WI38 (cell line): ENCODE data around the gene SOBP.

Experiments
- H3K4me3 ChIP-seq: 2 replicates; pipeline ENCODE4 v1.5.1; 2011; ENCODE audit warnings: low read depth, mild to moderate bottlenecking, control low read depth, low read length
- TF ChIP-seq, protein P1 (sequence below): IDR thresholded peaks from 2 replicates; pipeline ENCODE4 v1.5.1; 2012; ENCODE audit warnings: low read depth, mild to moderate bottlenecking, control low read depth, low read length

SOBP gene

DNA sequence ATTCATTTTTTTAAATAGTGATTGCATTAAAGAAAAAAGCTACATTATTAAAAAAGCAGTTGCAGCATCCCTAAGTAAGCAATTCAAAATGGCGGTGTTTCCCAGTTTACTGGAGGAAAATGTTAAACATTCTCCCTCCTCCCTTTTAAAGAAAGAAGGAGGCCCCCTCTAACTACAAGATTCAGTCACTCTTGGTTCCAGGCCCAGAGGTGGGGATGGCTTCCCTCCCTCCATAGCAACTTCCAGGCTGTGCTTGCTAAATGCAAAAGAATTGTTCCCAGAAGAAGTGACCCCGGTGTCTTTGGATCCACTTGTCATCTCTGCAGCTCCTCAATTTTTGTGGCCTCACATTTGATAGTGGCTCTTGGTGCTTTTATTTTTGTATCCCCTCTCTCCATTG is 165.9 kb downstream of the SOBP start:
- H3K4me3 ChIP-seq, result no peak overlapping the region
- TF ChIP-seq, protein P1, sequence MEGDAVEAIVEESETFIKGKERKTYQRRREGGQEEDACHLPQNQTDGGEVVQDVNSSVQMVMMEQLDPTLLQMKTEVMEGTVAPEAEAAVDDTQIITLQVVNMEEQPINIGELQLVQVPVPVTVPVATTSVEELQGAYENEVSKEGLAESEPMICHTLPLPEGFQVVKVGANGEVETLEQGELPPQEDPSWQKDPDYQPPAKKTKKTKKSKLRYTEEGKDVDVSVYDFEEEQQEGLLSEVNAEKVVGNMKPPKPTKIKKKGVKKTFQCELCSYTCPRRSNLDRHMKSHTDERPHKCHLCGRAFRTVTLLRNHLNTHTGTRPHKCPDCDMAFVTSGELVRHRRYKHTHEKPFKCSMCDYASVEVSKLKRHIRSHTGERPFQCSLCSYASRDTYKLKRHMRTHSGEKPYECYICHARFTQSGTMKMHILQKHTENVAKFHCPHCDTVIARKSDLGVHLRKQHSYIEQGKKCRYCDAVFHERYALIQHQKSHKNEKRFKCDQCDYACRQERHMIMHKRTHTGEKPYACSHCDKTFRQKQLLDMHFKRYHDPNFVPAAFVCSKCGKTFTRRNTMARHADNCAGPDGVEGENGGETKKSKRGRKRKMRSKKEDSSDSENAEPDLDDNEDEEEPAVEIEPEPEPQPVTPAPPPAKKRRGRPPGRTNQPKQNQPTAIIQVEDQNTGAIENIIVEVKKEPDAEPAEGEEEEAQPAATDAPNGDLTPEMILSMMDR, result no peak

GRCh38 chr6:107656401-107656800 is 166.5 kb downstream of the SOBP start:
- TF ChIP-seq, protein P1, result no peak
- H3K4me3 ChIP-seq, result no peak overlapping the region

- TF ChIP-seq, protein P1, result no peak
- no peak overlapping the region for H3K4me3 ChIP-seq
Measured at GRCh38 chr6:107656883-107657282, 167.0 kb downstream of the SOBP start.

DNA sequence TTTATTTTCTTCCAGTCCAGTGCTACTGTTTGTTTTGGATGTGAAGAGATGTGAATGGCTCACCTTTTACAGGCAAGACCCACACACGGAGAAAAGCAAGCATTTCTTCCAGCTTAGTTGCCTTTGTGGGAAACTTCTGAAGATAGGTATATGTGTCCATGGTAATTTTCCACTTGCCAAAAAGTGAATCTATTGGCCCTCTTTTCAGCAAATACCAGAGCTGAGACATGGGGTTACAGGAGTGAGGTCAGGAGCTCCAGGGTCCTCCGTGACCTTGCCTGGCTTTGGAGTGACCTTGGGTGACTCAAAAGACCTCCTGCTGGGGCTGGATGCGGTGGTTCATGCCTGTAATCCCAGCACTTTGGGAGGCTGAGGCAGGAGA is 167.4 kb downstream of the SOBP start:
- TF ChIP-seq, protein P1, result no peak
- peak overlapping the region; percentile 45 for H3K4me3 ChIP-seq

DNA sequence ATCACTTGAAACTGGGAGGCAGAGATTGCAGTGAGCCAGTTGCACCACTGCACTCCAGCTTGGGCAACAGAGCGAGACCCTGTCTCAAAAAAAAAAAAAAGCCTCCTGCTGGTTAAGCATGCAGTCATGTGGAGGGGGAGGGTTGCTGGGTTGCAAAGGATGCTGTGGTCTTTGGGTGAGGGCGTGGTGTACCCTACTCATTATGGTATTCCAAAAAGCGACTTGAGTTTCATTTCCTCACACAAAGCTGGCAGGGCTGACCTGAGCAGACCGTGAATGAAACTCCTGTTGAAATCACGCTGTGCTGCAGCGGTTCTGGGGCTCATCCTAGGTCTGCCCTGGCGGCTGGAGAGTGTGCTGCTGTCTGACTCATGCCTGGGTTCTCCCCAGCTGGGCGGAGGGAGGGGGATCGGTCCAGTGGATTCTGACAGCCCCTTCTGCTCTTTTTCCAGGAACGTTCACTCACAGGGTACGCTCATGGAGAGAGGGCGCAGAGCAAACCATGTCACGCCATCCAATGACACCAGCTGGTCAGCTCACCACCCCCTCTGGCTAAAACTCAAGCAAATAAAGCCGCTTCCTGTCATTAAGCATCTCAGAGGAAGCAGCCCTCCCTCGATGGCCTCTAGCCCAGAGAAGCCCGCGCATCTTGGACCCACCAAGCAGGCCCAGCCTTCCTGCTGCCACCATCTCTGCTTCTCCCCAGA is 168.0 kb downstream of the SOBP start:
- TF ChIP-seq, protein P1, result peak; percentile 50
- peak overlapping the region; percentile 45 for H3K4me3 ChIP-seq

GRCh38 chr6:107658920-107659865 is 169.3 kb downstream of the SOBP start:
- TF ChIP-seq, protein P1, result no peak
- peak overlapping the region; percentile 45 for H3K4me3 ChIP-seq

- TF ChIP-seq, protein P1, result no peak
- H3K4me3 ChIP-seq, result no peak overlapping the region
Measured at GRCh38 chr6:107660839-107661238, 170.9 kb downstream of the SOBP start.
